GM19328 (cell line): ENCODE data around the gene FOLR2.
"Not testable (repeated sequence)": the region's sequence is repeated elsewhere in the genome, so short reads cannot be mapped to it uniquely, and the experiment has no call there.

ENCODE experiments used
- ATAC-seq: cut with Tn5 transposase; IDR thresholded peaks from one replicate; pipeline ENCODE4 v1.9.1; 2021; ENCODE audit warnings: mild to moderate bottlenecking, moderate library complexity; ENCODE audit not compliant: unreplicated experiment

Gene FOLR2

GRCh38 chr11:72216638-72217037 is at the start of gene FOLR2:
Gene FOLR2 (plus strand): TSS chr11:72216794. CDS start chr11:72218585, 1,791 bp downstream.
- ATAC-seq: no peak

GRCh38 chr11:72169046-72169555 is 47.5 kb upstream of the FOLR2 start:
- ATAC-seq: not testable (repeated sequence)

- not testable (repeated sequence) for ATAC-seq
Measured at GRCh38 chr11:72169754-72170153, 46.8 kb upstream of the FOLR2 start.

- not testable (repeated sequence) for ATAC-seq
Measured at GRCh38 chr11:72172043-72172442, 44.6 kb upstream of the FOLR2 start.

- no peak for ATAC-seq
Measured at GRCh38 chr11:72173291-72173690, 43.3 kb upstream of the FOLR2 start.

GRCh38 chr11:72174302-72175070 is 42.1 kb upstream of the FOLR2 start:
- ATAC-seq: no peak

GRCh38 chr11:72177656-72178055 is 38.9 kb upstream of the FOLR2 start:
- ATAC-seq: no peak

- ATAC-seq: no peak
Measured at GRCh38 chr11:72179049-72179803, 37.4 kb upstream of the FOLR2 start.

GRCh38 chr11:72179804-72180396 is 36.7 kb upstream of the FOLR2 start:
- ATAC-seq: no peak

- not testable (repeated sequence) for ATAC-seq
Measured at GRCh38 chr11:72180892-72181552, 35.6 kb upstream of the FOLR2 start.

GRCh38 chr11:72181553-72181958 is 35.0 kb upstream of the FOLR2 start:
- not testable (repeated sequence) for ATAC-seq

GRCh38 chr11:72188267-72188666 is 28.3 kb upstream of the FOLR2 start:
- ATAC-seq: no peak

- ATAC-seq: no peak
Measured at GRCh38 chr11:72189455-72190250, 26.9 kb upstream of the FOLR2 start.

GRCh38 chr11:72190631-72191071 is 25.9 kb upstream of the FOLR2 start:
- ATAC-seq: no peak

- ATAC-seq: no peak
Measured at GRCh38 chr11:72191961-72192381, 24.6 kb upstream of the FOLR2 start, which contains the start of gene FOLR1. Gene FOLR1 (plus strand): TSS chr11:72192140. CDS start chr11:72192174, 34 bp downstream.

- ATAC-seq: no peak
Measured at GRCh38 chr11:72195518-72196270, 20.9 kb upstream of the FOLR2 start.

GRCh38 chr11:72201445-72201844 is 15.1 kb upstream of the FOLR2 start:
- not testable (repeated sequence) for ATAC-seq

- ATAC-seq: no peak
Measured at GRCh38 chr11:72202571-72202970, 14.0 kb upstream of the FOLR2 start.

GRCh38 chr11:72203163-72203562 is 13.4 kb upstream of the FOLR2 start:
- ATAC-seq: no peak
